GM23338 (cell line): ENCODE measurements around the gene THSD4. TPM values are rescaled to one million over a fixed set of nuclear protein-coding genes. Genes with fewer than 3 reads are reported as not detected.

Experiments used
- ATAC-seq: fragments of 200-7000 bp; cut with Tn5 transposase; 3 replicates; pipeline ENCODE4 v1.9.1; 2020
- DNase-seq: peaks from one replicate; pipeline ENCODE4 v3.0.0-alpha.2; 2015; ENCODE audit warnings: low spot score
- H2AFZ ChIP-seq: fragments of 200-600 bp; sonication (generic); 2 replicates; pipeline ENCODE4 v1.8.0; 2016; ENCODE audit warnings: antibody characterized with exemption, mild to moderate bottlenecking, moderate library complexity
- H3F3A ChIP-seq: fragments of 200-600 bp; sonication (generic); replicated peaks from 2 replicates; pipeline ENCODE4 v1.8.0; 2017; ENCODE audit warnings: antibody characterized with exemption, mixed run types, low read depth
- H3K27ac ChIP-seq: fragments of 200-600 bp; sonication (generic); 2 replicates; pipeline ENCODE4 v1.6.1; 2016; ENCODE audit warnings: low read depth
- H3K27me3 ChIP-seq: fragments of 200-600 bp; sonication (generic); 2 replicates; pipeline ENCODE4 v1.8.0; 2016; ENCODE audit warnings: mild to moderate bottlenecking, mixed run types, moderate library complexity; ENCODE audit not compliant: insufficient read depth
- H3K36me3 ChIP-seq: fragments of 200-600 bp; sonication (generic); 2 replicates; pipeline ENCODE4 v1.8.0; 2016; ENCODE audit warnings: mild to moderate bottlenecking; ENCODE audit not compliant: insufficient read depth
- H3K4me1 ChIP-seq: fragments of 200-600 bp; sonication (generic); 2 replicates; pipeline ENCODE4 v1.8.0; 2016; ENCODE audit warnings: mild to moderate bottlenecking, moderate library complexity; ENCODE audit not compliant: insufficient read depth
- H3K4me2 ChIP-seq: fragments of 200-600 bp; sonication (generic); 2 replicates; pipeline ENCODE4 v1.7.1; 2017; ENCODE audit warnings: mixed run types
- H3K4me3 ChIP-seq: fragments of 200-600 bp; sonication (generic); 2 replicates; pipeline ENCODE4 v1.6.1; 2016; ENCODE audit warnings: mixed run types
- H3K79me2 ChIP-seq: fragments of 200-600 bp; sonication (generic); replicated peaks from 2 replicates; pipeline ENCODE4 v1.8.0; 2017; ENCODE audit warnings: mild to moderate bottlenecking; ENCODE audit not compliant: insufficient read depth
- H3K9me2 ChIP-seq: fragments of 200-600 bp; sonication (generic); 2 replicates; pipeline ENCODE4 v1.8.0; 2017; ENCODE audit not compliant: insufficient read depth
- H4K20me1 ChIP-seq: fragments of 200-600 bp; sonication (generic); replicated peaks from 2 replicates; pipeline ENCODE4 v1.8.0; 2017; ENCODE audit warnings: mild to moderate bottlenecking; ENCODE audit not compliant: insufficient read depth
- H3K27ac Mint-ChIP-seq: 2 replicates; pipeline ENCODE4 v1.8.0; 2020; ENCODE audit warnings: inconsistent platforms, mild to moderate bottlenecking, moderate library complexity, mixed read lengths
- H3K27me3 Mint-ChIP-seq: 3 replicates; pipeline ENCODE4 v1.8.0; 2022; ENCODE audit warnings: low read depth, mild to moderate bottlenecking, moderate library complexity, mixed read lengths, inconsistent platforms; ENCODE audit not compliant: insufficient read depth, poor library complexity
- H3K36me3 Mint-ChIP-seq: 3 replicates; pipeline ENCODE4 v1.8.0; 2021; ENCODE audit warnings: low read depth, mild to moderate bottlenecking, inconsistent platforms, moderate library complexity, mixed read lengths
- H3K4me1 Mint-ChIP-seq: 3 replicates; pipeline ENCODE4 v1.8.0; 2020; ENCODE audit warnings: mild to moderate bottlenecking, inconsistent platforms, mixed read lengths
- H3K4me3 Mint-ChIP-seq: 3 replicates; pipeline ENCODE4 v1.8.0; 2021; ENCODE audit warnings: moderate library complexity, mild to moderate bottlenecking, inconsistent platforms, mixed read lengths
- H3K9me3 Mint-ChIP-seq: 3 replicates; pipeline ENCODE4 v1.8.0; 2020; ENCODE audit warnings: moderate library complexity, mild to moderate bottlenecking, inconsistent platforms, mixed read lengths
- NANOG ChIP-seq: IDR thresholded peaks from 2 replicates; pipeline ENCODE4 v1.6.1; 2016; ENCODE audit warnings: antibody characterized with exemption, borderline replicate concordance
- STAT1 ChIP-seq: IDR thresholded peaks from one replicate; pipeline ENCODE4 v1.6.1; 2016; ENCODE audit warnings: antibody characterized with exemption; ENCODE audit not compliant: unreplicated experiment
- ZNF331 ChIP-seq: fragments of 250-450 bp; sonication (Bioruptor Pico); IDR thresholded peaks from 2 replicates; pipeline ENCODE4 v1.5.0; 2020; ENCODE audit warnings: low read depth, mild to moderate bottlenecking, moderate library complexity
- polyA plus RNA-seq: library from polyadenylated mRNA; unstranded; fragments of >200 nt; fragmentation: Nextera tagmentation; extraction: Ambion mirVana; gene quantifications from 2 replicates; pipeline ENCODE4 v1.2.1, GENCODE V29; 2016
- total RNA-seq: library from RNA; depleted of rRNA; stranded (reverse); fragments of >200 nt; shearing (Covaris generic); gene quantifications from 2 replicates; pipeline ENCODE4 v1.2.3, GENCODE V29; 2014
- TF ChIP-seq, protein P1 (sequence below): fragments of 250-450 bp; sonication (Bioruptor Pico); IDR thresholded peaks from 2 replicates; pipeline ENCODE4 v1.5.0; 2020; ENCODE audit warnings: mild to moderate bottlenecking, moderate library complexity
- TF ChIP-seq, protein P2 (sequence below): IDR thresholded peaks from 2 replicates; pipeline ENCODE4 v1.6.1; 2016; ENCODE audit warnings: antibody characterized with exemption

Gene THSD4
- total and polyA plus RNA-seq, 2 experiments from 2014 or later, result 2.0 to 7.4 TPM

DNA sequence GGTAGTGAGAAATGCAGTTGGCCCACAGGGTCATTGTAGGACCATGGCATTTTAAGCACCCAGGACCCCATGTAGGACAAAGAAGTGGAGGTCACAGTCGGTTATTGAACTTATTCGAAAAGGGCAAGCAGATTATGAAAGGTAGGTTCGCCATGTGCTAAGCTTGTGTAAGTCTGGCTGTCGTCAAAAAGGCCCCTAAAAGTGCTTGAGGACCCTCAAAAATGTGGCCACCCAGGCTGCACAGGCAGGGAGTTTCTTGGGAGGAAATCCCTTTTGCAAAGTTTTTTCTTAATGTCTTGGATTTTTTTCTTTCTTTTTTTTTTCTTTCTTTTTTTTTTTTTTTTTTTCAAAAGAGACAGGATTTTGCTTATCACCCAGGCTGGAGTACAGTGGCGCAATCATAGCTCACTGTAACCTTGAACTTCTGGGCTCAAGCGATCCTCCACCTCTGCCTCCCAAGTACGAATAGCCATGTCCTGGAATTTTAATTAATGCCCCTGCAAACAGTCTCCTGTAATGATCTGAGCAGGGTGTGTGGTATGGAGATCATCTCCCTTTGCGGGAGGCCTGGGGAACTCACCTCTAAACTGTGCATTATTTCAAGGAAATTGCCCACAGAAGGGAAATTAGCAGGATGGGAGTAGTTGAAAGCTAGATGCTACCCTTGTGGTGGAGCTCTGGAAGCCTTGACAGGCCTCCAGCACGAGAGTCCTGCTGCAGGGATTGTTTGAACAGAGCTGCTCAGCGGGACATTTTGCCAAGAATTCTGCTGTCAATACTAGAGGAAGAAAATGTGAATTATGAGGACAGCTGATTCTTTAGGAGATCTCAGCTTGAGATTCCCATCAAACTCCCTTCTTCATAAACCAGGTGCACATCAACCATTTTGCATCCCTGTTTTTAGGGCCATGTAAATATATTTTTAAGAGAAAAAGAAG, 28.4 kb downstream of the THSD4 start:
- ATAC-seq (peak; percentile 33; the same call in 1 of the 3 replicates), DNase-seq (no peak)
- Mint-ChIP-seq H3K27me3 (no peaks in the 10 kb centered on the region), H3K9me3 (no peaks in the 10 kb centered on the region), H3K36me3 (no peaks in the 10 kb centered on the region), H3K4me1 (peaks cover 9% of the 10 kb centered on the region), H3K27ac (no peak overlapping the region), H3K4me3 (no peak overlapping the region)
- no peaks in the 10 kb centered on the region for H3K27me3 ChIP-seq
- H2AFZ ChIP-seq, result no peak overlapping the region
- TF ChIP-seq ZNF331 (CRISPR knock-in tag), result no peak
- no peak for TF ChIP-seq STAT1
- no peak for TF ChIP-seq NANOG
- TF ChIP-seq, protein P1, sequence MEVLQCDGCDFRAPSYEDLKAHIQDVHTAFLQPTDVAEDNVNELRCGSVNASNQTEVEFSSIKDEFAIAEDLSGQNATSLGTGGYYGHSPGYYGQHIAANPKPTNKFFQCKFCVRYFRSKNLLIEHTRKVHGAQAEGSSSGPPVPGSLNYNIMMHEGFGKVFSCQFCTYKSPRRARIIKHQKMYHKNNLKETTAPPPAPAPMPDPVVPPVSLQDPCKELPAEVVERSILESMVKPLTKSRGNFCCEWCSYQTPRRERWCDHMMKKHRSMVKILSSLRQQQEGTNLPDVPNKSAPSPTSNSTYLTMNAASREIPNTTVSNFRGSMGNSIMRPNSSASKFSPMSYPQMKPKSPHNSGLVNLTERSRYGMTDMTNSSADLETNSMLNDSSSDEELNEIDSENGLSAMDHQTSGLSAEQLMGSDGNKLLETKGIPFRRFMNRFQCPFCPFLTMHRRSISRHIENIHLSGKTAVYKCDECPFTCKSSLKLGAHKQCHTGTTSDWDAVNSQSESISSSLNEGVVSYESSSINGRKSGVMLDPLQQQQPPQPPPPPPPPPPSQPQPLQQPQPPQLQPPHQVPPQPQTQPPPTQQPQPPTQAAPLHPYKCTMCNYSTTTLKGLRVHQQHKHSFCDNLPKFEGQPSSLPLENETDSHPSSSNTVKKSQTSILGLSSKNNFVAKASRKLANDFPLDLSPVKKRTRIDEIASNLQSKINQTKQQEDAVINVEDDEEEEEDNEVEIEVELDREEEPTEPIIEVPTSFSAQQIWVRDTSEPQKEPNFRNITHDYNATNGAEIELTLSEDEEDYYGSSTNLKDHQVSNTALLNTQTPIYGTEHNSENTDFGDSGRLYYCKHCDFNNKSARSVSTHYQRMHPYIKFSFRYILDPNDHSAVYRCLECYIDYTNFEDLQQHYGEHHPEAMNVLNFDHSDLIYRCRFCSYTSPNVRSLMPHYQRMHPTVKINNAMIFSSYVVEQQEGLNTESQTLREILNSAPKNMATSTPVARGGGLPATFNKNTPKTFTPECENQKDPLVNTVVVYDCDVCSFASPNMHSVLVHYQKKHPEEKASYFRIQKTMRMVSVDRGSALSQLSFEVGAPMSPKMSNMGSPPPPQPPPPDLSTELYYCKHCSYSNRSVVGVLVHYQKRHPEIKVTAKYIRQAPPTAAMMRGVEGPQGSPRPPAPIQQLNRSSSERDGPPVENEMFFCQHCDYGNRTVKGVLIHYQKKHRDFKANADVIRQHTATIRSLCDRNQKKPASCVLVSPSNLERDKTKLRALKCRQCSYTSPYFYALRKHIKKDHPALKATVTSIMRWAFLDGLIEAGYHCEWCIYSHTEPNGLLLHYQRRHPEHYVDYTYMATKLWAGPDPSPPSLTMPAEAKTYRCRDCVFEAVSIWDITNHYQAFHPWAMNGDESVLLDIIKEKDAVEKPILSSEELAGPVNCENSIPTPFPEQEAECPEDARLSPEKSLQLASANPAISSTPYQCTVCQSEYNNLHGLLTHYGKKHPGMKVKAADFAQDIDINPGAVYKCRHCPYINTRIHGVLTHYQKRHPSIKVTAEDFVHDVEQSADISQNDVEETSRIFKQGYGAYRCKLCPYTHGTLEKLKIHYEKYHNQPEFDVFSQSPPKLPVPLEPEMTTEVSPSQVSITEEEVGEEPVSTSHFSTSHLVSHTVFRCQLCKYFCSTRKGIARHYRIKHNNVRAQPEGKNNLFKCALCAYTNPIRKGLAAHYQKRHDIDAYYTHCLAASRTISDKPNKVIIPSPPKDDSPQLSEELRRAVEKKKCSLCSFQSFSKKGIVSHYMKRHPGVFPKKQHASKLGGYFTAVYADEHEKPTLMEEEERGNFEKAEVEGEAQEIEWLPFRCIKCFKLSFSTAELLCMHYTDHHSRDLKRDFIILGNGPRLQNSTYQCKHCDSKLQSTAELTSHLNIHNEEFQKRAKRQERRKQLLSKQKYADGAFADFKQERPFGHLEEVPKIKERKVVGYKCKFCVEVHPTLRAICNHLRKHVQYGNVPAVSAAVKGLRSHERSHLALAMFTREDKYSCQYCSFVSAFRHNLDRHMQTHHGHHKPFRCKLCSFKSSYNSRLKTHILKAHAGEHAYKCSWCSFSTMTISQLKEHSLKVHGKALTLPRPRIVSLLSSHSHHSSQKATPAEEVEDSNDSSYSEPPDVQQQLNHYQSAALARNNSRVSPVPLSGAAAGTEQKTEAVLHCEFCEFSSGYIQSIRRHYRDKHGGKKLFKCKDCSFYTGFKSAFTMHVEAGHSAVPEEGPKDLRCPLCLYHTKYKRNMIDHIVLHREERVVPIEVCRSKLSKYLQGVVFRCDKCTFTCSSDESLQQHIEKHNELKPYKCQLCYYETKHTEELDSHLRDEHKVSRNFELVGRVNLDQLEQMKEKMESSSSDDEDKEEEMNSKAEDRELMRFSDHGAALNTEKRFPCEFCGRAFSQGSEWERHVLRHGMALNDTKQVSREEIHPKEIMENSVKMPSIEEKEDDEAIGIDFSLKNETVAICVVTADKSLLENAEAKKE (CRISPR knock-in tag), result no peak
- TF ChIP-seq, protein P2, sequence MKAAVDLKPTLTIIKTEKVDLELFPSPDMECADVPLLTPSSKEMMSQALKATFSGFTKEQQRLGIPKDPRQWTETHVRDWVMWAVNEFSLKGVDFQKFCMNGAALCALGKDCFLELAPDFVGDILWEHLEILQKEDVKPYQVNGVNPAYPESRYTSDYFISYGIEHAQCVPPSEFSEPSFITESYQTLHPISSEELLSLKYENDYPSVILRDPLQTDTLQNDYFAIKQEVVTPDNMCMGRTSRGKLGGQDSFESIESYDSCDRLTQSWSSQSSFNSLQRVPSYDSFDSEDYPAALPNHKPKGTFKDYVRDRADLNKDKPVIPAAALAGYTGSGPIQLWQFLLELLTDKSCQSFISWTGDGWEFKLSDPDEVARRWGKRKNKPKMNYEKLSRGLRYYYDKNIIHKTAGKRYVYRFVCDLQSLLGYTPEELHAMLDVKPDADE, result no peak
- no peaks in the 10 kb centered on the region; the same call in 1 of the 2 replicates for H3K9me2 ChIP-seq
- H4K20me1 ChIP-seq, result no peaks in the 10 kb centered on the region
- no peak overlapping the region for H3K4me3 ChIP-seq
- H3K4me1 ChIP-seq, result no peaks in the 10 kb centered on the region
- H3K36me3 ChIP-seq, result no peaks in the 10 kb centered on the region
- no peak overlapping the region for H3K27ac ChIP-seq
- H3K4me2 ChIP-seq, result no peak overlapping the region
- H3F3A ChIP-seq, result no peaks in the 10 kb centered on the region
- H3K79me2 ChIP-seq, result no peaks in the 10 kb centered on the region
